HepG2 (cell line): ENCODE data around the gene LLGL2. TPM values are rescaled to one million over a fixed set of nuclear protein-coding genes. Genes with fewer than 3 reads are reported as not detected.

ENCODE experiments used
- ATAC-seq: fragments of 200-7000 bp; cut with Tn5 transposase; 3 replicates; pipeline ENCODE4 v1.9.1; 2020; ENCODE audit warnings: mild to moderate bottlenecking, moderate library complexity
- BruUV-seq: library from RNA; stranded (reverse); fragments of 400-500 nt; replicated peaks from 2 replicates; lab custom pipeline; 2021; lab: Mats Ljungman, UMichigan
- CTCF ChIA-PET: fragments of 300-600 bp; formaldehyde crosslinking; extraction: SDS; loops from one replicate; lab custom pipeline; 2021; ENCODE audit warnings: low total read pairs, inconsistent platforms, low intra/inter-chr PET ratio; lab: Yijun Ruan, JAX
- POLR2A ChIA-PET: fragments of 350-600 bp; sonication (Branson Sonifier 250); formaldehyde crosslinking; loops from one replicate; lab custom pipeline; 2020; ENCODE audit warnings: antibody characterized with exemption, inconsistent platforms; lab: Yijun Ruan, JAX
- DNase-seq: peaks from one replicate; pipeline ENCODE4 v3.0.0-alpha.2; 2015; ENCODE audit warnings: low spot score
- FAIRE-seq: peaks from 3 replicates; lab custom pipeline; 2011; peaks lifted over from hg19 to GRCh38; lab: Jason Lieb, UNC
- H2AFZ ChIP-seq: one replicate; pipeline ENCODE4 v1.6.1; 2011; ENCODE audit warnings: low read length, inconsistent platforms
- H3K27ac ChIP-seq: fragments of 300-600 bp; 3 replicates; pipeline ENCODE4 v1.8.0; 2011; ENCODE audit warnings: mixed run types, mild to moderate bottlenecking, mixed read lengths, low read length, inconsistent platforms; ENCODE audit not compliant: insufficient read depth; ENCODE audit errors: extremely low read length
- H3K27me3 ChIP-seq, 2 experiments: fragments of 200-600 bp in 1 of 2; 2 replicates in 1 of 2; 3 replicates in 1 of 2; pipeline versions ENCODE4 v1.6.0 to v1.8.0; 2011; ENCODE audit warnings: low read length in 2 of 2, mild to moderate bottlenecking in 2 of 2, moderate library complexity in 2 of 2, inconsistent platforms in 1 of 2; ENCODE audit not compliant: insufficient read depth in 2 of 2, control insufficient read depth in 1 of 2
- H3K36me3 ChIP-seq, 2 experiments: fragments of 200-600 bp in 1 of 2; replicated peaks in 1 of 2; 2 replicates in 1 of 2; 3 replicates in 1 of 2; pipeline versions ENCODE4 v1.5.1 to v1.8.0; 2011; ENCODE audit warnings: low read length in 2 of 2, inconsistent platforms in 1 of 2; ENCODE audit not compliant: insufficient read depth in 2 of 2, control insufficient read depth in 1 of 2
- H3K4me1 ChIP-seq: 2 replicates; pipeline ENCODE4 v1.5.1; 2012; ENCODE audit warnings: low read length, inconsistent platforms; ENCODE audit not compliant: insufficient read depth
- H3K4me2 ChIP-seq: 2 replicates; pipeline ENCODE4 v1.6.0; 2011; ENCODE audit warnings: low read depth, low read length, inconsistent platforms
- H3K4me3 ChIP-seq, 3 experiments: fragments of 200-600 bp in 1 of 3; sonication (generic), shearing (Covaris generic) in 1 of 3; replicated peaks in 1 of 3; 2 replicates each; pipeline ENCODE4 v1.5.1; 2011 to 2016; ENCODE audit warnings: low read length in 3 of 3, inconsistent platforms in 2 of 3, low read depth in 2 of 3, mild to moderate bottlenecking in 2 of 3, control low read depth in 1 of 3, mixed read lengths in 1 of 3; ENCODE audit not compliant: insufficient read depth in 1 of 3
- H3K79me2 ChIP-seq: one replicate; pipeline ENCODE4 v1.6.1; 2011; ENCODE audit warnings: low read length, inconsistent platforms; ENCODE audit not compliant: insufficient read depth
- H3K9ac ChIP-seq: 2 replicates; pipeline ENCODE4 v1.6.0; 2011; ENCODE audit warnings: mild to moderate bottlenecking, low read depth, low read length, inconsistent platforms; ENCODE audit not compliant: insufficient read depth
- H3K9me3 ChIP-seq: 2 replicates; pipeline ENCODE4 v1.5.1; 2012; ENCODE audit warnings: mild to moderate bottlenecking, low read length
- H4K20me1 ChIP-seq: 2 replicates; pipeline ENCODE4 v1.6.0; 2011; ENCODE audit warnings: inconsistent platforms, mild to moderate bottlenecking, low read length, moderate library complexity; ENCODE audit not compliant: insufficient read depth
- CEBPG ChIP-seq: IDR thresholded peaks from 2 replicates; pipeline ENCODE4 v1.6.1; 2016
- FOXA1 ChIP-seq, 2 experiments: fragments of 450-650 bp in 1 of 2; sonication (generic) in 1 of 2; formaldehyde crosslinking in 1 of 2; IDR thresholded peaks; 2 replicates each; pipeline versions ENCODE4 v1.4.0 to v1.6.1; 2016 to 2020; ENCODE audit warnings: missing genetic modification reagents in 1 of 2
- KDM2A ChIP-seq: sonication (generic); formaldehyde crosslinking; IDR thresholded peaks from 2 replicates; pipeline ENCODE4 v1.4.0; 2020; ENCODE audit warnings: low read depth, missing genetic modification reagents, borderline replicate concordance
- KLF9 ChIP-seq: IDR thresholded peaks from 2 replicates; pipeline ENCODE4 v1.6.1; 2016; ENCODE audit warnings: low read depth
- MEIS1 ChIP-seq: sonication (generic); formaldehyde crosslinking; IDR thresholded peaks from 2 replicates; pipeline ENCODE4 v1.9.0; 2021; ENCODE audit warnings: mild to moderate bottlenecking, missing genetic modification reagents, moderate library complexity, borderline replicate concordance
- PRMT3 ChIP-seq: sonication (generic); formaldehyde crosslinking; IDR thresholded peaks from 2 replicates; pipeline ENCODE4 v1.8.1; 2022; ENCODE audit warnings: low read depth, mild to moderate bottlenecking, moderate library complexity, missing genetic modification reagents, borderline replicate concordance
- RBM22 ChIP-seq: fragments of 200-400 bp; formaldehyde crosslinking; optimal IDR thresholded peaks from 2 replicates; pipeline ENCODE3; 2017; ENCODE audit warnings: mild to moderate bottlenecking, low read length, moderate library complexity
- XBP1 ChIP-seq: sonication (generic); formaldehyde crosslinking; IDR thresholded peaks from 2 replicates; pipeline ENCODE4 v1.5.0; 2020; ENCODE audit warnings: missing genetic modification reagents
- ZBTB1 ChIP-seq: sonication (generic); formaldehyde crosslinking; IDR thresholded peaks from 2 replicates; pipeline ENCODE4 v1.4.0; 2020; ENCODE audit warnings: missing genetic modification reagents, borderline replicate concordance
- ZFP91 ChIP-seq: sonication (generic); formaldehyde crosslinking; IDR thresholded peaks from 2 replicates; pipeline ENCODE4 v1.9.0; 2022; ENCODE audit warnings: missing genetic modification reagents, mild to moderate bottlenecking, borderline replicate concordance
- ZNF205 ChIP-seq: IDR thresholded peaks from 2 replicates; pipeline ENCODE4 v1.6.1; 2018; ENCODE audit warnings: missing biosample characterization, missing genetic modification reagents
- ZNF317 ChIP-seq: sonication (generic); formaldehyde crosslinking; IDR thresholded peaks from 2 replicates; pipeline ENCODE4 v1.5.0; 2020; ENCODE audit warnings: mild to moderate bottlenecking, missing genetic modification reagents
- ZNF383 ChIP-seq: sonication (generic); formaldehyde crosslinking; IDR thresholded peaks from 2 replicates; pipeline ENCODE4 v1.4.0; 2020; ENCODE audit warnings: missing genetic modification reagents, mild to moderate bottlenecking, borderline replicate concordance
- ZNF724P ChIP-seq: sonication (generic); formaldehyde crosslinking; IDR thresholded peaks from 2 replicates; pipeline ENCODE4 v1.8.0; 2022; ENCODE audit warnings: missing genetic modification reagents, borderline replicate concordance
- WGBS: methylation state at CpG from one replicate; pipeline ENCODE4 v1.1.6; 2017; ENCODE audit warnings: low lambda C conversion rate; 5-methylcytosine and 5-hydroxymethylcytosine counted together
- in situ Hi-C: cut with HindIII; loops from 2 replicates; pipeline ENCODE4 v1.10.0; 2017; ENCODE audit warnings: low pct_unique_long_range_greater_than_20kb; ENCODE audit not compliant: extremely low pct_ligation_motif_present
- intact Hi-C: fragments of 100-400 bp; cut with micrococcal nuclease; formaldehyde crosslinking; loops from one replicate; pipeline ENCODE4 v1.10.0; 2022; ENCODE audit not compliant: unreplicated experiment
- polyA plus RNA-seq, 8 experiments: library from polyadenylated mRNA; depleted of rRNA in 3 of 8; stranded (reverse) in 7 of 8; unstranded in 1 of 8; fragments of >200 nt; fragmentation: Illumina TruSeq in 4 of 8; extraction: Trizol in 4 of 8; gene quantifications; 2 replicates each; pipeline versions ENCODE4 v1.2.1 to v1.2.3, GENCODE V29; 2011 to 2016; ENCODE audit warnings: low read depth in 4 of 8, missing spikeins in 1 of 8, mixed read lengths in 1 of 8; ENCODE audit not compliant: insufficient read depth in 1 of 8
- total RNA-seq, 5 experiments: library from RNA; depleted of rRNA; stranded (reverse); fragments of >200 nt; fragmentation: Illumina TruSeq; extraction: Trizol; gene quantifications; 2 replicates each; pipeline ENCODE4 v1.2.3, GENCODE V29; 2016; ENCODE audit warnings: low read depth in 1 of 5
- TF ChIP-seq, protein P1 (sequence below): sonication (generic); formaldehyde crosslinking; IDR thresholded peaks from 2 replicates; pipeline ENCODE4 v1.4.0; 2020; ENCODE audit warnings: missing genetic modification reagents, borderline replicate concordance
- TF ChIP-seq, protein P2 (sequence below): sonication (generic); formaldehyde crosslinking; IDR thresholded peaks from 2 replicates; pipeline ENCODE4 v1.4.0; 2020; ENCODE audit warnings: missing genetic modification reagents
- TF ChIP-seq, protein P3 (sequence below): fragments of 450-650 bp; IDR thresholded peaks from 2 replicates; pipeline ENCODE4 v1.6.1; 2017

Gene LLGL2
- total and polyA plus RNA-seq, 2 of the 13 experiments (the other 11 are each of a cell fraction or from before 2014, with no cell fraction given) = 83.0 to 86.7 TPM

DNA sequence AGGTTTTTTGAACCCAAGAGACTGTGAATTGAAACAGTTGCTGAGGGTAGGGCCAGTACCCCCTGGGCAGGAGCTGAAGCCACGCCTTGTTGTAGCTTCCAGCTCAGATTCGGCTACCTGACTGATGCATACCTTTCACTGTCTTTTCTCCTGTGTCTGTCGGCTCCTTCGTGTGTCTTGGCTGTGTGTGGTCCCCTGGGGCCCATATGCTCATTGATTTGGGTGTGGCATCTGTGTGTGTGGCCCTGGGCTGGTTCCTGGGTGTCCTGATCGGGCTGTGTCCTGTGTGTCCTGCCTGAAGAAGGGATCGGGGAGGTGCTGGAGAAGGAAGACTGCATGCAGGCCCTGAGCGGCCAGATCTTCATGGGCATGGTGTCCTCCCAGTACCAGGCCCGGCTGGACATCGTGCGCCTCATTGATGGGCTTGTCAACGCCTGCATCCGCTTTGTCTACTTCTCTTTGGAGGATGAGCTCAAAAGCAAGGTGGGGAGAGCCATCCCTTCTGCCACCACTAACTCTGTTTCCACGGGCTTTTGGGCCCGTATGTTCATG, 31.1 kb upstream of the LLGL2 start:
- Histone ChIP-seq H2AFZ (no peak overlapping the region), H3K27ac (no peak overlapping the region), H3K27me3 (no peaks in the 10 kb centered on the region), H3K79me2 (no peaks in the 10 kb centered on the region), H3K36me3 (peaks cover 59 to 77% of the 10 kb centered on the region in 2 experiments), H3K4me3 (no peak overlapping the region), H3K4me2 (no peak overlapping the region), H3K9me3 (no peaks in the 10 kb centered on the region), H4K20me1 (peaks cover 3% of the 10 kb centered on the region; the same call in 1 of the 2 replicates), H3K4me1 (no peaks in the 10 kb centered on the region), H3K9ac (no peak overlapping the region)
- DNase-seq (no peak), ATAC-seq (no peak), FAIRE-seq (no peak)
- BruUV-seq = no TSS peak
- ChIA-PET POLR2A (no interaction called here), CTCF (no interaction called here)
- in situ Hi-C loops = no loop called here
- WGBS = 98% methylated on average over 14 of the region's 14 CpGs
- intact Hi-C loops = no loop called here
- no peak for TF ChIP-seq KDM2A (CRISPR knock-in tag)
- TF ChIP-seq KLF9 (CRISPR knock-in tag) = no peak
- TF ChIP-seq RBM22 = no peak
- TF ChIP-seq, protein P1, sequence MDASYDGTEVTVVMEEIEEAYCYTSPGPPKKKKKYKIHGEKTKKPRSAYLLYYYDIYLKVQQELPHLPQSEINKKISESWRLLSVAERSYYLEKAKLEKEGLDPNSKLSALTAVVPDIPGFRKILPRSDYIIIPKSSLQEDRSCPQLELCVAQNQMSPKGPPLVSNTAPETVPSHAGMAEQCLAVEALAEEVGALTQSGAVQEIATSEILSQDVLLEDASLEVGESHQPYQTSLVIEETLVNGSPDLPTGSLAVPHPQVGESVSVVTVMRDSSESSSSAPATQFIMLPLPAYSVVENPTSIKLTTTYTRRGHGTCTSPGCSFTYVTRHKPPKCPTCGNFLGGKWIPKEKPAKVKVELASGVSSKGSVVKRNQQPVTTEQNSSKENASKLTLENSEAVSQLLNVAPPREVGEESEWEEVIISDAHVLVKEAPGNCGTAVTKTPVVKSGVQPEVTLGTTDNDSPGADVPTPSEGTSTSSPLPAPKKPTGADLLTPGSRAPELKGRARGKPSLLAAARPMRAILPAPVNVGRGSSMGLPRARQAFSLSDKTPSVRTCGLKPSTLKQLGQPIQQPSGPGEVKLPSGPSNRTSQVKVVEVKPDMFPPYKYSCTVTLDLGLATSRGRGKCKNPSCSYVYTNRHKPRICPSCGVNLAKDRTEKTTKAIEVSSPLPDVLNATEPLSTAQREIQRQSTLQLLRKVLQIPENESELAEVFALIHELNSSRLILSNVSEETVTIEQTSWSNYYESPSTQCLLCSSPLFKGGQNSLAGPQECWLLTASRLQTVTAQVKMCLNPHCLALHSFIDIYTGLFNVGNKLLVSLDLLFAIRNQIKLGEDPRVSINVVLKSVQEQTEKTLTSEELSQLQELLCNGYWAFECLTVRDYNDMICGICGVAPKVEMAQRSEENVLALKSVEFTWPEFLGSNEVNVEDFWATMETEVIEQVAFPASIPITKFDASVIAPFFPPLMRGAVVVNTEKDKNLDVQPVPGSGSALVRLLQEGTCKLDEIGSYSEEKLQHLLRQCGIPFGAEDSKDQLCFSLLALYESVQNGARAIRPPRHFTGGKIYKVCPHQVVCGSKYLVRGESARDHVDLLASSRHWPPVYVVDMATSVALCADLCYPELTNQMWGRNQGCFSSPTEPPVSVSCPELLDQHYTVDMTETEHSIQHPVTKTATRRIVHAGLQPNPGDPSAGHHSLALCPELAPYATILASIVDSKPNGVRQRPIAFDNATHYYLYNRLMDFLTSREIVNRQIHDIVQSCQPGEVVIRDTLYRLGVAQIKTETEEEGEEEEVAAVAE (CRISPR knock-in tag) = no peak
- TF ChIP-seq ZBTB1 = no peak
- TF ChIP-seq, protein P2, sequence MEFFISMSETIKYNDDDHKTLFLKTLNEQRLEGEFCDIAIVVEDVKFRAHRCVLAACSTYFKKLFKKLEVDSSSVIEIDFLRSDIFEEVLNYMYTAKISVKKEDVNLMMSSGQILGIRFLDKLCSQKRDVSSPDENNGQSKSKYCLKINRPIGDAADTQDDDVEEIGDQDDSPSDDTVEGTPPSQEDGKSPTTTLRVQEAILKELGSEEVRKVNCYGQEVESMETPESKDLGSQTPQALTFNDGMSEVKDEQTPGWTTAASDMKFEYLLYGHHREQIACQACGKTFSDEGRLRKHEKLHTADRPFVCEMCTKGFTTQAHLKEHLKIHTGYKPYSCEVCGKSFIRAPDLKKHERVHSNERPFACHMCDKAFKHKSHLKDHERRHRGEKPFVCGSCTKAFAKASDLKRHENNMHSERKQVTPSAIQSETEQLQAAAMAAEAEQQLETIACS (CRISPR knock-in tag) = no peak
- TF ChIP-seq ZNF205 (CRISPR knock-in tag) = no peak
- no peak for TF ChIP-seq ZNF383 (CRISPR knock-in tag)
- TF ChIP-seq, protein P3, sequence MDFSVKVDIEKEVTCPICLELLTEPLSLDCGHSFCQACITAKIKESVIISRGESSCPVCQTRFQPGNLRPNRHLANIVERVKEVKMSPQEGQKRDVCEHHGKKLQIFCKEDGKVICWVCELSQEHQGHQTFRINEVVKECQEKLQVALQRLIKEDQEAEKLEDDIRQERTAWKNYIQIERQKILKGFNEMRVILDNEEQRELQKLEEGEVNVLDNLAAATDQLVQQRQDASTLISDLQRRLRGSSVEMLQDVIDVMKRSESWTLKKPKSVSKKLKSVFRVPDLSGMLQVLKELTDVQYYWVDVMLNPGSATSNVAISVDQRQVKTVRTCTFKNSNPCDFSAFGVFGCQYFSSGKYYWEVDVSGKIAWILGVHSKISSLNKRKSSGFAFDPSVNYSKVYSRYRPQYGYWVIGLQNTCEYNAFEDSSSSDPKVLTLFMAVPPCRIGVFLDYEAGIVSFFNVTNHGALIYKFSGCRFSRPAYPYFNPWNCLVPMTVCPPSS = no peak
- no peak for TF ChIP-seq ZNF317
- no peak for TF ChIP-seq PRMT3
- no peak for TF ChIP-seq FOXA1 (IDR thresholded peaks at IDR 0.05)
- TF ChIP-seq FOXA1 (CRISPR knock-in tag; IDR thresholded peaks at IDR 0.05) = no peak
- TF ChIP-seq XBP1 (CRISPR knock-in tag) = no peak
- no peak for TF ChIP-seq ZFP91 (CRISPR knock-in tag)
- no peak for TF ChIP-seq MEIS1 (CRISPR knock-in tag)
- no peak for TF ChIP-seq ZNF724P (CRISPR knock-in tag)
- TF ChIP-seq CEBPG = no peak
